Ectodermal cell (in vitro differentiated cells): Measurements from ENCODE around the gene DCAF15.
A peak's percentile ranks its signal among the peaks of the same experiment; 100 is the strongest.

Experiments
- H3K27ac ChIP-seq: 2 replicates; pipeline ENCODE4 v1.7.0; 2013; ENCODE audit warnings: mild to moderate bottlenecking, low read depth, low read length; ENCODE audit not compliant: insufficient read depth, poor library complexity, severe bottlenecking
- H3K27me3 ChIP-seq: 2 replicates; pipeline ENCODE4 v1.7.0; 2013; ENCODE audit warnings: mild to moderate bottlenecking, low read length; ENCODE audit not compliant: insufficient read depth, control insufficient read depth, poor library complexity, severe bottlenecking
- H3K36me3 ChIP-seq: one replicate; pipeline ENCODE4 v1.7.0; 2013; ENCODE audit warnings: low read length; ENCODE audit not compliant: control insufficient read depth, insufficient read depth
- H3K4me1 ChIP-seq: one replicate; pipeline ENCODE4 v1.7.0; 2013; ENCODE audit warnings: low read length; ENCODE audit not compliant: control insufficient read depth, insufficient read depth
- H3K4me3 ChIP-seq: 2 replicates; pipeline ENCODE4 v1.7.0; 2013; ENCODE audit warnings: low read depth, low read length, control low read depth; ENCODE audit not compliant: insufficient read depth
- H3K9me3 ChIP-seq: 2 replicates; pipeline ENCODE4 v1.7.0; 2013; ENCODE audit warnings: mild to moderate bottlenecking, low read length, moderate library complexity; ENCODE audit not compliant: control insufficient read depth
- WGBS, 2 experiments: methylation state at CpG; one replicate each; pipeline ENCODE4 v1.1.7; 2013; ENCODE audit warnings: missing lambda C conversion rate in 2 of 2; 5-methylcytosine and 5-hydroxymethylcytosine counted together

DCAF15 gene

GRCh38 chr19:13946414-13946813 lies 5.9 kb upstream of the DCAF15 start:
- WGBS, 2 experiments: 94 to 95% methylated on average over 4 of the region's 4 CpGs
- Histone ChIP-seq H3K4me1 (no peaks in the 10 kb centered on the region), H3K27ac (no peak overlapping the region)

GRCh38 chr19:13951043-13951442 lies 1.3 kb upstream of the DCAF15 start:
- Histone ChIP-seq H3K4me1 (peaks cover 4% of the 10 kb centered on the region), H3K36me3 (peaks cover 17% of the 10 kb centered on the region), H3K27ac (no peak overlapping the region), H3K9me3 (no peaks in the 10 kb centered on the region), H3K27me3 (no peaks in the 10 kb centered on the region), H3K4me3 (no peak overlapping the region)
- 82 to 98% methylated on average over 2 of the region's 2 CpGs for WGBS, 2 experiments

More at GRCh38 chr19:13946414-13946813, 5.9 kb upstream of the DCAF15 start:
- Histone ChIP-seq H3K9me3 (no peaks in the 10 kb centered on the region), H3K27me3 (no peaks in the 10 kb centered on the region), H3K36me3 (no peaks in the 10 kb centered on the region), H3K4me3 (no peak overlapping the region)

GRCh38 chr19:13951799-13952153 lies 533 bp upstream of the DCAF15 start:
- Histone ChIP-seq H3K36me3 (peaks cover 23% of the 10 kb centered on the region), H3K4me1 (peaks cover 4% of the 10 kb centered on the region), H3K4me3 (peak overlapping the region; percentile 29), H3K27me3 (no peaks in the 10 kb centered on the region), H3K9me3 (no peaks in the 10 kb centered on the region), H3K27ac (no peak overlapping the region)
- 23% methylated on average over 20 of the region's 20 CpGs for WGBS, 2 experiments

- WGBS, 2 experiments: 11 to 13% methylated on average over 13 of the region's 13 CpGs
- peak overlapping the region; percentile 55 for H3K4me3 ChIP-seq
- H3K27ac ChIP-seq: peak overlapping the region; percentile 17
- no peaks in the 10 kb centered on the region for H3K27me3 ChIP-seq
- H3K9me3 ChIP-seq: no peaks in the 10 kb centered on the region
- H3K36me3 ChIP-seq: peaks cover 29% of the 10 kb centered on the region
- peaks cover 4% of the 10 kb centered on the region for H3K4me1 ChIP-seq
These were observed 722 bp downstream of the DCAF15 start for GRCh38 chr19:13952931-13953531.

- H3K4me1 ChIP-seq: peaks cover 4% of the 10 kb centered on the region
- no peak overlapping the region for H3K4me3 ChIP-seq
- no peak overlapping the region for H3K27ac ChIP-seq
- H3K27me3 ChIP-seq: no peaks in the 10 kb centered on the region
- H3K9me3 ChIP-seq: no peaks in the 10 kb centered on the region
- WGBS, 2 experiments: 91 to 93% methylated on average over 15 of the region's 15 CpGs
- H3K36me3 ChIP-seq: peaks cover 39% of the 10 kb centered on the region
These were observed 1.9 kb downstream of the DCAF15 start for GRCh38 chr19:13954185-13954584.

- no peaks in the 10 kb centered on the region for H3K27me3 ChIP-seq
- WGBS, 2 experiments: 95 to 96% methylated on average over 42 of the region's 42 CpGs
- H3K27ac ChIP-seq: no peak overlapping the region
- peaks cover 4% of the 10 kb centered on the region for H3K4me1 ChIP-seq
- H3K4me3 ChIP-seq: no peak overlapping the region
- no peaks in the 10 kb centered on the region for H3K9me3 ChIP-seq
- H3K36me3 ChIP-seq: peaks cover 48% of the 10 kb centered on the region
These were observed 3.5 kb downstream of the DCAF15 start for GRCh38 chr19:13955662-13956364.

- H3K27ac ChIP-seq: no peak overlapping the region
- 96% methylated on average over 16 of the region's 16 CpGs for WGBS, 2 experiments
- no peaks in the 10 kb centered on the region for H3K27me3 ChIP-seq
- no peaks in the 10 kb centered on the region for H3K9me3 ChIP-seq
- no peak overlapping the region for H3K4me3 ChIP-seq
- H3K36me3 ChIP-seq: peaks cover 49% of the 10 kb centered on the region
- peaks cover 4% of the 10 kb centered on the region for H3K4me1 ChIP-seq
These were observed 4.0 kb downstream of the DCAF15 start for GRCh38 chr19:13956365-13956744.

- Histone ChIP-seq H3K4me1 (peaks cover 9% of the 10 kb centered on the region), H3K27me3 (no peaks in the 10 kb centered on the region), H3K9me3 (no peaks in the 10 kb centered on the region), H3K27ac (no peak overlapping the region), H3K4me3 (no peak overlapping the region), H3K36me3 (peaks cover 49% of the 10 kb centered on the region)
- WGBS, 2 experiments: 93 to 94% methylated on average over 8 of the region's 8 CpGs
These were observed 4.7 kb downstream of the DCAF15 start for GRCh38 chr19:13957051-13957450.

GRCh38 chr19:13958043-13958442 lies 5.7 kb downstream of the DCAF15 start:
- H3K9me3 ChIP-seq: no peaks in the 10 kb centered on the region
- H3K27me3 ChIP-seq: no peaks in the 10 kb centered on the region
- H3K27ac ChIP-seq: no peak overlapping the region
- no peak overlapping the region for H3K4me3 ChIP-seq
- H3K36me3 ChIP-seq: peaks cover 49% of the 10 kb centered on the region
- peaks cover 13% of the 10 kb centered on the region for H3K4me1 ChIP-seq
- 88% methylated on average over 12 of the region's 12 CpGs for WGBS, 2 experiments

- Histone ChIP-seq H3K27me3 (no peaks in the 10 kb centered on the region), H3K4me3 (no peak overlapping the region), H3K4me1 (peaks cover 9% of the 10 kb centered on the region), H3K9me3 (no peaks in the 10 kb centered on the region), H3K27ac (no peak overlapping the region), H3K36me3 (peaks cover 47% of the 10 kb centered on the region)
- 95 to 97% methylated on average over 41 of the region's 41 CpGs for WGBS, 2 experiments
These were observed 7.0 kb downstream of the DCAF15 start for GRCh38 chr19:13959141-13959961.
